NK-92 (cell line): Measurements from ENCODE around the gene PRPS1.
"Not testable (repeated sequence)": the region's sequence is repeated elsewhere in the genome, so short reads cannot be mapped to it uniquely, and the experiment has no call there.

Source experiments
- DNase-seq: peaks from one replicate; lab custom pipeline; 2025; ENCODE audit not compliant: unreplicated experiment; lab: John Stamatoyannopoulos, UW

The PRPS1 gene

DNA sequence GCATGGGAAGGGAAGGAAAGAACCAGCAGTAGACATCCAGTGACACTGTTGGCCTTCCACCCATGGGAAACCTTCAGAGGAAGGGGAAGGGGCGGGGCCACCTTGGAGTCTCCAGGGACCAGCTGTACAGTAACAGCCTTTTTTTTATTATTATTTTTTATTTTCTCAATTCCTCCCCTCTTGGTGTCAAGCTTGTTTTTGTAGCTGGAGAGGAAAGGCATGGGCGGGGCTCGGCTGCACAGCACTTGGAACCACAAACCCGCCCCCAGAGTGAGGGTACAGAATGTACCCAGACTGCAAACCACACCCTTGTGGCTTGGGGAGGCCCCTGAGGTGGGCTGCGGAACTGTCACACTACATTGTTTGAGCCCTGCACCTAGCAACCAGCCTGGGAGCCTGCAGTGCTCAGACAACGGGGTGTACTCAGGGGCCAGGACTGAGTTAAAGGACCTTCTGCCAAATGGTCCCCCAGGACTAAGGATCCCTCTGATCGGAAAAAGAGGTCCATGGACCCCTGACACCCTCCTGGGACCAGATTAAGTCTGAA is 45.7 kb downstream of the PRPS1 start:
- DNase-seq = peak; percentile 60

DNA sequence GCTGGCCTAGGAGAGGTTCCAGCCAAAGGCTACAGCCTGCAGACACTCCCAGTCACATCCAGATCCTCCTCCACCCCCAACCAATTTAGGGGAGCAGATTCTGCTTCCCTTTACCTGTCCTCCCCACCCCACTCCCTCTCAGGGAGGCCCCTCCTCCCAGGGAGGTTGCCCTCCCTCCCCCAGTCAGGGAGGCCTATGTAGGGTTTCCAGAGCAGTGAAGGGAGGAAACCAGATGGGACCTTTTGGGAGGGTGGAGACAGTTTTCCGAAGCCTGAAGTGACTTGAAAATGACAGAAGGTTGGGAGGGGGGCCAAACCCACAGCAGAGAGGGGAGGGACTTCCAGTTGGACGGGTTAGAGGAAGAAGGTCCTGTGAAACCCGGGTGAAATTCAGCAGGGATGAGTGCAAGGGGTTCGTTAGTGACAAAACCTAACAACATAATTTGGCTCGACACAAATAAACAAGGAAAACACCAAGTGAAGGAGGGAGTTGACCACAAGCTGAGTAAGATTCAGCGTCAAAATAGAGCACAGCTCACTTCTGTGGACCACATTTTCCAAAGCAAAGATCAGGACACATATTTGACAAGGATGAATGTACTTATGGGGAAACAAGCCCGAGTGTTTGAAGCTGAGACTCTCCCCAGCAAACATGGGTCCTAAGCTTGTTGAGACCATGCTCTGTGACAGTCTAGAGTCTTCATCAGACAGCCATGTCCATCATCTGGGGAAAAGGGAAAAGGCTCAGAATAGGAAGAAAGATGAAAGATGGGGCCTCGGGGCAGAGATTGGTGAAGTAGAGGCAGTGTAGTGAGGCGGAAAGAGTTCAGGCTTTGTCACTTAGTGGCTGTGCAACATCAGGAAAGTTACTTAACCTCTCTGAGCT is 46.4 kb downstream of the PRPS1 start:
- DNase-seq = no peak

GRCh38 chrX:107675365-107675654 is 47.0 kb downstream of the PRPS1 start:
- no peak for DNase-seq

GRCh38 chrX:107675823-107676555 is 47.7 kb downstream of the PRPS1 start:
- DNase-seq = no peak

- DNase-seq = no peak
These were observed 48.5 kb downstream of the PRPS1 start for GRCh38 chrX:107676559-107677378.

GRCh38 chrX:107677501-107677901 is 49.2 kb downstream of the PRPS1 start:
- no peak for DNase-seq

GRCh38 chrX:107677909-107678308 is 49.6 kb downstream of the PRPS1 start:
- DNase-seq = no peak

- DNase-seq = no peak
These were observed 50.8 kb downstream of the PRPS1 start for GRCh38 chrX:107678957-107679740.

- no peak for DNase-seq
These were observed 53.9 kb downstream of the PRPS1 start for GRCh38 chrX:107682256-107682655.

DNA sequence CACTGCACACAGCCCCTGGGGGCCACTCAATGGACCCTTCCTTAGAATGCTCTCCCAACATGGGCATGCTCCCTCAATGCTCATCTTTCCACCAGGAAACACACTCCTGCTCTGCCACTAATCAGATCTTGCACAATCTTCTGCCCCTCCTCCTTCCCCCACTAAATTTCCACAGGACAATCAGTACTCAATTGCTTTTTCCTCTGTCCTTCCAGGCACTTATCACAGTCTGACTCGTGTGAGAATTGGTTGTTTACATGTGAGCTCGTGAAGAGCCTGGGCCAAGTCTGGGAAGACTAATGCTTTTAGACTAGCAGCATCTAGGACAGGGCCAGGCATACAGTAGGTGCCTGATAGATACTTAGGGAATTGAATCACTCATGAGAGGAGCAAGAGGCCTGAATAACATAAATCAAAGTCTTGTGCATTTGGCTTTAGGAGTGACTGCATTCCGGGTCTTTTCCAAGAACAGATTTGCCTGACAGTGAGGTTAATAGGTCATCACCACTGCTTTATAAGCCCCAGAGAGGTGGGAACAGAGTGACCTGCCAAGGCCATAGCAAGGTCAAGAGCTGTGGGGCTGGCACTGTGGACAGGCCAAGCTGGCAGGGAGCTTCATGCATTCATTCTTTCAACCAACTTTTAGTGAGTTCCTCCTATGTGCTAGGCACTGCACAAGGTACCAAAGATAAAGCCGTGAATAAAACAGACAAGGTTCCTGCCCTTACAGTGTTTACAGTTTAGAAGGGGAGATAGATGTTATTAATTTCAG is 55.0 kb downstream of the PRPS1 start:
- no peak for DNase-seq

DNA sequence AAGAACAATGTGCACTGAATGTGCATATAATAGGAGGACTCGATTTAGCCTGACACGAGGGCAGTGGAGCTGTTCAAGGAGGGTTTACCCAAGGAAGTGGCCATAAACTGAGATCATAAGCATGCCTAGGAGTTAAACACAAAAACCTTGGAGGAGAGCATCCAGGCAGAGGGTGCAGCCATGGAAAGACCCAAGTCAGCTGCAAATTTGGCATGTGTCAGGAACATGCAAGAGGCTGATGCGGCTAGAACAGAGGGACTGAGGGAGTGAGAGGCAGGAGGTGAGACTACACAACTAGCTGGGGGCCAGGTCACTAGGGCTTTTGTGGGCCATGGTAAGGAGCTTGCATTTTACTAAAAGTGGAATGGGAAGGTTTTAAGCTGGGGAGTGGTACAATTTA is 55.6 kb downstream of the PRPS1 start:
- DNase-seq = no peak

DNA sequence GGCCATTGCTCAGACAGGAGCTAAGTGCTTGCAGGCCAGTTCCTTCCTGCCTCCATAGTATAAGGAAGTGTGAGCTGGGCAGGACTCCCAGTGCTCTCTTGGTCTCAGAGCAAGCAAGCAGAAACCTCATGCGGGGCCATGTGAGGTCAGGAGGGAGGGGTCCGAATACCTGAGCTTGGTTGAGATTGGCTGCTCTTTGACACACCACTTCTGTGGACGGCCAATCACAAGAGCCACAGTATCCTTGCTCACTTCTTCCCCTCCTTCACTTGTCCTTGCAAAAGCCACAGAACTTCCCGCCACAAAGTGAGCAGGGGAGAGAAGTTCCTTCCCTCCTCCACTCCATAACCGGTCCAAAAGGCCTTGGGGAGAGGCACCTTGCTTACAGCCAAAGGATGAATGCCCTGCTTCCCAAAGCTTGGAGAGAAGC is 56.7 kb downstream of the PRPS1 start:
- DNase-seq = no peak

- not testable (repeated sequence) for DNase-seq
These were observed 57.3 kb downstream of the PRPS1 start for GRCh38 chrX:107685586-107685985.

GRCh38 chrX:107686026-107686425 is 57.7 kb downstream of the PRPS1 start:
- DNase-seq = no peak

GRCh38 chrX:107686792-107687191 is 58.5 kb downstream of the PRPS1 start:
- DNase-seq = no peak

- DNase-seq = no peak
These were observed 59.1 kb downstream of the PRPS1 start for GRCh38 chrX:107687445-107687844.

DNA sequence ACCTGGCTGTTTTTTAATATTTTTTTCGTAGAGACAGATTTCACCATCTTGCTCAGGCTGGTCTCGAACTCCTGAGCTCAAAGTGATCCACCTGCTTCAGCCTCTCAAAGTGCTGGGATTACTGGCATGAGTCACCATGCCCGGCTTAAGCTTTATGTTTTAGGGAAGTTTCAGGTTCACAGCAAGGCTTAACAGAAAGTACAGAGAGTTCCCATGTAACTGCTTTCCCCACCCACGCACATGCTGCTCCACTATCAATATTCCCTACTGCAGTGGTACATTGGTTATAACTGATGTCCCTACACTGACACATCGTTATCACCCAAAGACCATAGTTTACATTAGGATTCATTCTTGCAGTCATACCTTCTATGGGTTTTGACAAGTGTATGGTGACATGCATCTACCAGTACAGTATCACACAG is 62.7 kb downstream of the PRPS1 start:
- no peak for DNase-seq

DNA sequence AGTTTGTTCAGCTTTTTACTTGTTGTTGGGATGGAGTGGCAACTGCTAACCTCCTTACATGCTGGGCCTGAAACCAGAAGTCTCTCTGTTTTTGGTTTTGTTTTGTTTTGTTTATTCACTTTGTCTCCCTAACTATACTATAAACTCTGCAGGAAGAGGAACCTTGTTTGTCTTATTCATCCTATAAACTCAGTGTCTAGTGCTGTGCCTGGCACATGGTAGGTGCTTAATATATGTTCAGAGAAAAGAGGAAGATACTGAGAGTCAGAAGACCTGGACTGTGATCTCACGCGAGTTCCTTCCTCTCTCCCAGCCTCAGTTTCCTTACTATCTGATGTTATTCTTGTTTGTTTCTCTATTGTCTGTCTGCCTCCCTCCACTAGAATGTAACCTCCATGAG is 71.3 kb downstream of the PRPS1 start:
- no peak for DNase-seq

- DNase-seq = no peak
These were observed 72.0 kb downstream of the PRPS1 start for GRCh38 chrX:107700317-107700774.
